Astrocyte (in vitro differentiated cells and primary cell): Measurements from ENCODE around the gene CEP95.

ENCODE experiments used
- CTCF ChIP-seq: IDR thresholded peaks from 2 replicates; pipeline ENCODE4 v1.5.1; 2011; ENCODE audit warnings: low read depth, mild to moderate bottlenecking, inconsistent platforms, low read length, moderate library complexity; ENCODE audit not compliant: insufficient read depth
- EZH2 ChIP-seq: IDR thresholded peaks from 2 replicates; pipeline ENCODE4 v1.6.1; 2012; ENCODE audit warnings: mild to moderate bottlenecking, low read length, inconsistent platforms; ENCODE audit not compliant: insufficient read depth

- TF ChIP-seq CTCF (no peak), EZH2 (no peak)
Observed at GRCh38 chr17:64527914-64528313, 21.1 kb downstream of the CEP95 start.
